Gastrocnemius medialis (tissue), 4 donors: ENCODE measurements around the gene ATP13A3. TPM values are rescaled to one million over a fixed set of nuclear protein-coding genes. Genes with fewer than 3 reads are reported as not detected.

Source experiments
- ATAC-seq, 2 donors: fragments of 150-250 bp; one replicate each; pipeline ENCODE4 v1.9.1; 2016
- DNase-seq, 2 donors: peaks; one replicate each; pipeline ENCODE4 v3.0.0-alpha.2; 2019
- H3K27ac ChIP-seq, 4 donors: fragments of 200-600 bp; sonication (generic); 1 replicate in 1 of 4; 2 replicates in 3 of 4; pipeline ENCODE4 v1.5.1; 2016 to 2018; ENCODE audit warnings: mild to moderate bottlenecking in 2 of 4, moderate library complexity in 1 of 4
- H3K27me3 ChIP-seq, 3 donors: fragments of 200-600 bp; sonication (generic) in 2 of 3; 1 replicate in 1 of 3; 2 replicates in 2 of 3; pipeline versions ENCODE4 v1.5.1 to v1.6.0; 2016 to 2019; ENCODE audit warnings: mild to moderate bottlenecking in 1 of 3, moderate library complexity in 1 of 3
- H3K36me3 ChIP-seq, 2 donors: fragments of 200-600 bp; sonication (generic) in 1 of 2; one replicate each; pipeline ENCODE4 v1.5.1; 2017 to 2018
- H3K4me1 ChIP-seq, 2 donors: fragments of 200-600 bp; sonication (generic) in 1 of 2; one replicate each; pipeline ENCODE4 v1.5.1; 2016 to 2017; ENCODE audit warnings: mild to moderate bottlenecking in 2 of 2
- H3K4me3 ChIP-seq, 4 donors: fragments of 200-600 bp; sonication (generic) in 3 of 4; 1 replicate in 1 of 4; 2 replicates in 3 of 4; pipeline ENCODE4 v1.5.1; 2016 to 2019; ENCODE audit warnings: mild to moderate bottlenecking in 2 of 4
- H3K9me3 ChIP-seq, 3 donors: fragments of 200-600 bp; sonication (generic) in 2 of 3; 1 replicate in 1 of 3; 2 replicates in 2 of 3; pipeline ENCODE4 v1.5.1; 2016 to 2019
- POLR2A ChIP-seq, 2 donors: fragments of 450-650 bp; IDR thresholded peaks; one replicate each; pipeline ENCODE4 v1.6.1; 2017; ENCODE audit warnings: antibody characterized with exemption in 2 of 2, mild to moderate bottlenecking in 2 of 2, moderate library complexity in 2 of 2
- in situ Hi-C, 4 donors: fragments of 200-750 bp; cut with MboI; loops; one replicate each; pipeline versions ENCODE4 v1.15.0 to v1.8.0; 2017; ENCODE audit warnings: low sequenced_read_pairs in 4 of 4
- intact Hi-C: fragments of 100-400 bp; cut with DNase I; formaldehyde crosslinking; loops from one replicate; pipeline ENCODE4 v1.15.1; 2023; ENCODE audit warnings: low total_unique reads
- total RNA-seq, 4 donors: library from RNA; depleted of rRNA; stranded (reverse); fragments of >200 nt; gene quantifications; one replicate each; pipeline versions ENCODE4 v1.1.0 to v1.2.3, GENCODE V29; 2016
- TF ChIP-seq, protein P1 (sequence below), 5 experiments: fragments of 450-650 bp in 3 of 5; fragments of 200-600 bp in 2 of 5; sonication (generic) in 2 of 5; IDR thresholded peaks in 4 of 5; conservative IDR thresholded peaks in 1 of 5; 1 replicate in 4 of 5; 2 replicates in 1 of 5; pipeline ENCODE4 v1.5.1; 2016 to 2019; ENCODE audit warnings: antibody characterized with exemption in 5 of 5, mild to moderate bottlenecking in 3 of 5, moderate library complexity in 3 of 5

ATP13A3 gene
- total RNA-seq, 4 donors from 2014 or later: 31.8 to 90.2 (median 57.3) TPM

GRCh38 chr3:194384156-194384555 lies 102.6 kb downstream of the ATP13A3 start:
- H3K4me3 ChIP-seq: no peak overlapping the region
- TF ChIP-seq POLR2A (IDR thresholded peaks at IDR 0.05): no peak
- TF ChIP-seq, protein P1, sequence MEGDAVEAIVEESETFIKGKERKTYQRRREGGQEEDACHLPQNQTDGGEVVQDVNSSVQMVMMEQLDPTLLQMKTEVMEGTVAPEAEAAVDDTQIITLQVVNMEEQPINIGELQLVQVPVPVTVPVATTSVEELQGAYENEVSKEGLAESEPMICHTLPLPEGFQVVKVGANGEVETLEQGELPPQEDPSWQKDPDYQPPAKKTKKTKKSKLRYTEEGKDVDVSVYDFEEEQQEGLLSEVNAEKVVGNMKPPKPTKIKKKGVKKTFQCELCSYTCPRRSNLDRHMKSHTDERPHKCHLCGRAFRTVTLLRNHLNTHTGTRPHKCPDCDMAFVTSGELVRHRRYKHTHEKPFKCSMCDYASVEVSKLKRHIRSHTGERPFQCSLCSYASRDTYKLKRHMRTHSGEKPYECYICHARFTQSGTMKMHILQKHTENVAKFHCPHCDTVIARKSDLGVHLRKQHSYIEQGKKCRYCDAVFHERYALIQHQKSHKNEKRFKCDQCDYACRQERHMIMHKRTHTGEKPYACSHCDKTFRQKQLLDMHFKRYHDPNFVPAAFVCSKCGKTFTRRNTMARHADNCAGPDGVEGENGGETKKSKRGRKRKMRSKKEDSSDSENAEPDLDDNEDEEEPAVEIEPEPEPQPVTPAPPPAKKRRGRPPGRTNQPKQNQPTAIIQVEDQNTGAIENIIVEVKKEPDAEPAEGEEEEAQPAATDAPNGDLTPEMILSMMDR (IDR thresholded peaks at IDR 0.05 in 4 of 5, conservative IDR thresholded peaks at IDR 0.05 in 1 of 5): no peak
- H3K36me3 ChIP-seq: no peaks in the 10 kb centered on the region
- H3K27ac ChIP-seq: no peak overlapping the region
- no peak for ATAC-seq
- in situ Hi-C loops: no loop called here
- H3K9me3 ChIP-seq: no peaks in the 10 kb centered on the region
- intact Hi-C loops: no loop called here
- no peaks in the 10 kb centered on the region for H3K4me1 ChIP-seq
- no peaks in the 10 kb centered on the region for H3K27me3 ChIP-seq
- DNase-seq: no peak

DNA sequence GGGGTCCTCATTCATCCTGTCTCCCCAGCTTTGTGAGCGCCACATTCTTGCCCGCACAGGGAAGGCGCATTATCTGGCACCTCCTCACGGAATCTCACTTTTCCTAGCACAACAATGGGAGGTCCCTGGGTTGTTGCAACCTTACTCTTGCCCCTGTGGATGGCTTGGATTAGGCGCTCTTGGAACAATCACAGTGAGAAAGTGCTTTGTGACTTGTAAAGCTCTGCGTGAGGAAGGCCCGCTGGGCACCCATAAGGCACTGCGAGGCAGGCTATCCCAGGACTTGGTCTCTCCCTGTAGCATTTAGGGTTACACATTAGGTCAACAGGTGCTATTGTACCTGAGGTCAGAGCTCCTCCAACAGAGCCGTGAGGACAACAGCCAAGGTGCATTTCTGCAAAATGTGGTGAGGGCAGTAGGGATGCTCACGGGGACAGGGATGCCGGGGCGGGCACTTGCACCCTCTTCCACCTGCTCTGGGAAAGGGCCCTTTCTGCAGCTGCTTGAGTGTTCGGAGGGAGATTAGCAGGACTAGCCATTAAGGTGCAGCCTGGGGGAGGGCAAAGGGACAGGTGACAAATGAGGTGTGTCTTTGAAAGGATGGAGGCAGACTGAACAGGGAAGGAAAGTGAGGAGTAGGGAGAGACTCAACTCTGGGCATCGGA lies 103.4 kb downstream of the ATP13A3 start:
- H3K4me3 ChIP-seq: no peak overlapping the region
- no peak for DNase-seq
- ATAC-seq: no peak
- TF ChIP-seq, protein P1 (IDR thresholded peaks at IDR 0.05 in 4 of 5, conservative IDR thresholded peaks at IDR 0.05 in 1 of 5): no peak
- no peak for TF ChIP-seq POLR2A (IDR thresholded peaks at IDR 0.05)
- intact Hi-C loops: no loop called here
- no peak overlapping the region for H3K27ac ChIP-seq
- H3K4me1 ChIP-seq: no peaks in the 10 kb centered on the region
- in situ Hi-C loops: no loop called here
- H3K27me3 ChIP-seq: no peaks in the 10 kb centered on the region
- H3K36me3 ChIP-seq: no peaks in the 10 kb centered on the region
- no peaks in the 10 kb centered on the region for H3K9me3 ChIP-seq

- no peak overlapping the region for H3K4me3 ChIP-seq
- ATAC-seq: no peak
- DNase-seq: no peak
- no peaks in the 10 kb centered on the region for H3K27me3 ChIP-seq
- intact Hi-C loops (no loop called here), in situ Hi-C loops (no loop called here)
- no peaks in the 10 kb centered on the region for H3K9me3 ChIP-seq
- H3K27ac ChIP-seq: no peak overlapping the region
- H3K4me1 ChIP-seq: no peaks in the 10 kb centered on the region
- TF ChIP-seq, protein P1 (IDR thresholded peaks at IDR 0.05 in 4 of 5, conservative IDR thresholded peaks at IDR 0.05 in 1 of 5): no peak
- no peak for TF ChIP-seq POLR2A (IDR thresholded peaks at IDR 0.05)
- H3K36me3 ChIP-seq: no peaks in the 10 kb centered on the region
Observed at GRCh38 chr3:194382892-194383223, 103.9 kb downstream of the ATP13A3 start.

DNA sequence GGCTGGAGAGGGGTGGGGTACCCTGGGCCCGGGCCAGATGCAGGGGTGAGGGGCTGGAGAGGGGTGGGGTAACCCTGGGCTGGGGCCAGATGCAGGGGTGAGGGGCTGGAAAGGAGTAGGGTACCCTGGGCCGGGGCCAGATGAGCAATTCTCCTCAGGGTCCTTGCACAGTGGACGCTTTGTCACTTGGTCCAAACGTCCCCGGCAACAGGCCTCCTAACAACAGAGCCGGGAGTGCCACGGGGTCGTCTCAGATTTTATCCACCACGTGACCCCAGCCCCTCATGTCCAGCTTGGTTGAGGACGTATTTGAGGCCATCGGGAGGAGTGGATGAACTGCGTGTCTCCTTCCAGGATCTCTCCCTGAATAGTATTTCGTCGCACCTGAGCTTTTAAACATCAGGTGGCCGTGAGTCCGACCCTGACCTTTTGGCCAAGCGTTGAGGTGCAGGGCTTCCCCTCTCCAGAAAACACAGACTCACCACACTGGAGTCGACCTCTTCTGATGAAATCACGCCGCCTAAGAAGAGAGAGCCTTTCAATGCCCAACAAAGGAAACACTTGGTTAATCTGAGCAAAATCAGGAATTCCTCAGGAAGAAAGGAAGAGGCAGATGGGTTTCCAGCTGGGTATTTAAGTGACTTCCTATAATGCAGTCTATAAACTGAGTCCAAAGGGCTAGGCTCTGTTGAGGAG lies 104.5 kb downstream of the ATP13A3 start:
- H3K36me3 ChIP-seq: no peaks in the 10 kb centered on the region
- H3K4me3 ChIP-seq: no peak overlapping the region
- DNase-seq: no peak
- no peaks in the 10 kb centered on the region for H3K4me1 ChIP-seq
- H3K27ac ChIP-seq: no peak overlapping the region
- peaks cover 0 to under 1% (median 0%) of the 10 kb centered on the region in 3 donors for H3K27me3 ChIP-seq
- ATAC-seq: no peak
- TF ChIP-seq, protein P1 (IDR thresholded peaks at IDR 0.05 in 4 of 5, conservative IDR thresholded peaks at IDR 0.05 in 1 of 5): no peak
- TF ChIP-seq POLR2A (IDR thresholded peaks at IDR 0.05): no peak
- intact Hi-C loops: no loop called here
- in situ Hi-C loops: no loop called here
- no peaks in the 10 kb centered on the region for H3K9me3 ChIP-seq
